Measurements from ENCODE around the gene ASGR2.
"Not testable (repeated sequence)": the region's sequence is repeated elsewhere in the genome, so short reads cannot be mapped to it uniquely, and the experiment has no call there.

Gene ASGR2

GRCh38 chr17:7114241-7114874, at the start of gene ASGR2:
TSS of gene ASGR2 (minus strand) at chr17:7114822. CDS start at chr17:7114240, 582 bp downstream.
- DNase-seq (ENCODE audit: low read depth): no peak
- no peak within 1 kb of the TSS for H3K4me3 ChIP-seq (ENCODE audit: low read depth, low read length)
- no peak for TF ChIP-seq CTCF (IDR thresholded peaks at IDR 0.05; ENCODE audit: low read depth, low read length, missing control alignments)

- not testable (repeated sequence) for H3K4me3 ChIP-seq (ENCODE audit: low read depth, low read length); DNase-seq (ENCODE audit: low read depth)
Measured at GRCh38 chr17:7159571-7159970, 44.9 kb upstream of the ASGR2 start.

- not testable (repeated sequence) for DNase-seq (ENCODE audit: low read depth); H3K4me3 ChIP-seq (ENCODE audit: low read depth, low read length)
Measured at GRCh38 chr17:7158424-7158823, 43.8 kb upstream of the ASGR2 start.

GRCh38 chr17:7156342-7156940, 41.8 kb upstream of the ASGR2 start:
- TF ChIP-seq CTCF (IDR thresholded peaks at IDR 0.05; ENCODE audit: low read depth, low read length, missing control alignments): no peak
- no peak for DNase-seq (ENCODE audit: low read depth)
- no peak overlapping the region for H3K4me3 ChIP-seq (ENCODE audit: low read depth, low read length)

- TF ChIP-seq CTCF (IDR thresholded peaks at IDR 0.05; ENCODE audit: low read depth, low read length, missing control alignments): no peak
- DNase-seq (ENCODE audit: low read depth): no peak
- H3K4me3 ChIP-seq (ENCODE audit: low read depth, low read length): no peak overlapping the region
Measured at GRCh38 chr17:7147772-7148171, 33.1 kb upstream of the ASGR2 start.

GRCh38 chr17:7146115-7146514, 31.5 kb upstream of the ASGR2 start:
- H3K4me3 ChIP-seq (ENCODE audit: low read depth, low read length): no peak overlapping the region
- DNase-seq (ENCODE audit: low read depth): no peak
- no peak for TF ChIP-seq CTCF (IDR thresholded peaks at IDR 0.05; ENCODE audit: low read depth, low read length, missing control alignments)

- no peak overlapping the region for H3K4me3 ChIP-seq (ENCODE audit: low read depth, low read length)
- DNase-seq (ENCODE audit: low read depth): no peak
- no peak for TF ChIP-seq CTCF (IDR thresholded peaks at IDR 0.05; ENCODE audit: low read depth, low read length, missing control alignments)
Measured at GRCh38 chr17:7144213-7144612, 29.6 kb upstream of the ASGR2 start.

GRCh38 chr17:7141824-7142223, 27.2 kb upstream of the ASGR2 start:
- TF ChIP-seq CTCF (IDR thresholded peaks at IDR 0.05; ENCODE audit: low read depth, low read length, missing control alignments): no peak
- DNase-seq (ENCODE audit: low read depth): no peak
- H3K4me3 ChIP-seq (ENCODE audit: low read depth, low read length): no peak overlapping the region

Measured in GM12864 (cell line).